Mononuclear cell (primary cell): Measurements from ENCODE around the gene MEN1. TPM values are rescaled to one million over a fixed set of nuclear protein-coding genes. Genes with fewer than 3 reads are reported as not detected.

Source experiments
- total RNA-seq: library from RNA; depleted of rRNA; stranded (reverse); fragments of >200 nt; gene quantifications from one replicate; pipeline ENCODE4 v1.2.3, GENCODE V29; 2012

The MEN1 gene
- total RNA-seq, 1 donor: 4.0 TPM

Other genes starting within 250 kb of the MEN1 start
- not detected for gene SLC22A12, start 219.3 kb downstream of the MEN1 start, total RNA-seq
- gene NRXN2, start 87.4 kb downstream of the MEN1 start, total RNA-seq: 0.73 TPM
- 126 TPM for gene RASGRP2, start 66.4 kb downstream of the MEN1 start, total RNA-seq
- gene PYGM, start 50.6 kb downstream of the MEN1 start, total RNA-seq: 4.8 TPM
- 773 TPM for gene SF1, start 32.0 kb downstream of the MEN1 start, total RNA-seq
- gene MAP4K2, start 7.3 kb downstream of the MEN1 start, total RNA-seq: 41.6 TPM
- gene CDC42BPG, start 34.1 kb upstream of the MEN1 start, total RNA-seq: 1.7 TPM
- 183 TPM for gene EHD1, start 68.1 kb upstream of the MEN1 start, total RNA-seq
- 80.2 TPM for gene ATG2A, start 106.7 kb upstream of the MEN1 start, total RNA-seq
- gene PPP2R5B, start 114.1 kb upstream of the MEN1 start, total RNA-seq: 5.8 TPM
- gene GPHA2, start 125.3 kb upstream of the MEN1 start, total RNA-seq: not detected
- not detected for gene MAJIN, start 161.6 kb upstream of the MEN1 start, total RNA-seq
- not detected for gene BATF2, start 186.4 kb upstream of the MEN1 start, total RNA-seq
- 14.2 TPM for gene ARL2, start 203.6 kb upstream of the MEN1 start, total RNA-seq
- 12.9 TPM for gene SNX15, start 216.9 kb upstream of the MEN1 start, total RNA-seq
- gene SAC3D1, start 230.7 kb upstream of the MEN1 start, total RNA-seq: 0.52 TPM
- 6.6 TPM for gene NAALADL1, start 248.0 kb upstream of the MEN1 start, total RNA-seq